CD14-positive monocyte (primary cell): Measurements from ENCODE around the gene LRWD1. TPM values are rescaled to one million over a fixed set of nuclear protein-coding genes. Genes with fewer than 3 reads are reported as not detected.
A peak's percentile ranks its signal among the peaks of the same experiment; 100 is the strongest.

ENCODE experiments used
- DNase-seq, 3 donors: peaks; one replicate each; pipeline ENCODE4 v3.0.0-alpha.2; 2011 to 2022
- H2AFZ ChIP-seq: 2 replicates; pipeline ENCODE4 v1.6.0; 2012; ENCODE audit warnings: mild to moderate bottlenecking, low read depth, low read length, inconsistent platforms; ENCODE audit not compliant: insufficient read depth, poor library complexity, severe bottlenecking
- H3K27ac ChIP-seq, 2 donors: 1 replicate in 1 of 2; 2 replicates in 1 of 2; pipeline ENCODE4 v1.5.1; 2012 to 2013; ENCODE audit warnings: low read length in 2 of 2, control low read depth in 1 of 2, inconsistent platforms in 1 of 2, low read depth in 1 of 2, mild to moderate bottlenecking in 1 of 2
- H3K27me3 ChIP-seq, 2 donors: one replicate each; pipeline versions ENCODE4 v1.6.0 to v1.6.1; 2011 to 2013; ENCODE audit warnings: low read length in 2 of 2; ENCODE audit not compliant: control insufficient read depth in 2 of 2, insufficient read depth in 2 of 2
- H3K36me3 ChIP-seq, 2 donors: replicated peaks in 1 of 2; 1 replicate in 1 of 2; 2 replicates in 1 of 2; pipeline versions ENCODE4 v1.5.1 to v1.6.1; 2012 to 2013; ENCODE audit warnings: low read length in 2 of 2, control low read depth in 1 of 2, inconsistent platforms in 1 of 2, mild to moderate bottlenecking in 1 of 2; ENCODE audit not compliant: insufficient read depth in 2 of 2, control insufficient read depth in 1 of 2
- H3K4me1 ChIP-seq, 2 donors: 1 replicate in 1 of 2; 2 replicates in 1 of 2; pipeline versions ENCODE4 v1.5.1 to v1.6.1; 2012 to 2013; ENCODE audit warnings: low read length in 2 of 2, control low read depth in 1 of 2, inconsistent platforms in 1 of 2, mild to moderate bottlenecking in 1 of 2, moderate library complexity in 1 of 2; ENCODE audit not compliant: insufficient read depth in 2 of 2, control insufficient read depth in 1 of 2
- H3K4me2 ChIP-seq: replicated peaks from 2 replicates; pipeline ENCODE3; 2012; ENCODE audit warnings: low read length, moderate library complexity, mild to moderate bottlenecking; ENCODE audit not compliant: poor library complexity, severe bottlenecking; ENCODE audit errors: extremely low read depth
- H3K4me3 ChIP-seq, 3 experiments: fragments of 200-600 bp in 1 of 3; sonication (generic) in 1 of 3; replicated peaks in 1 of 3; 1 replicate in 2 of 3; 2 replicates in 1 of 3; pipeline ENCODE4 v1.5.1; 2011 to 2013; ENCODE audit warnings: low read length in 3 of 3, mild to moderate bottlenecking in 3 of 3, control low read depth in 2 of 3, low read depth in 2 of 3, inconsistent platforms in 1 of 3, moderate library complexity in 1 of 3
- H3K79me2 ChIP-seq: 2 replicates; pipeline ENCODE4 v1.6.0; 2012; ENCODE audit warnings: mild to moderate bottlenecking, control low read depth, inconsistent platforms, low read length, moderate library complexity; ENCODE audit not compliant: insufficient read depth
- H3K9ac ChIP-seq: 2 replicates; pipeline ENCODE4 v1.6.0; 2017; ENCODE audit warnings: low read length, mild to moderate bottlenecking; ENCODE audit not compliant: insufficient read depth, poor library complexity, severe bottlenecking
- H3K9me3 ChIP-seq, 2 donors: replicated peaks in 1 of 2; 1 replicate in 1 of 2; 2 replicates in 1 of 2; pipeline versions ENCODE4 v1.5.1 to v1.6.1; 2012 to 2013; ENCODE audit warnings: low read length in 2 of 2, control low read depth in 1 of 2; ENCODE audit not compliant: control insufficient read depth in 1 of 2, insufficient read depth in 1 of 2
- H4K20me1 ChIP-seq: 2 replicates; pipeline ENCODE4 v1.6.0; 2012; ENCODE audit warnings: mild to moderate bottlenecking, low read length, control low read depth, moderate library complexity; ENCODE audit not compliant: insufficient read depth
- H3K27ac Mint-ChIP-seq, 7 donors: one replicate each; pipeline ENCODE4 v1.8.0; 2020; ENCODE audit warnings: mild to moderate bottlenecking in 7 of 7, mixed read lengths in 7 of 7, moderate library complexity in 6 of 7, inconsistent platforms in 2 of 7
- H3K27me3 Mint-ChIP-seq, 3 donors: one replicate each; pipeline ENCODE4 v1.8.0; 2021 to 2022; ENCODE audit warnings: low read depth in 3 of 3, mild to moderate bottlenecking in 3 of 3, mixed read lengths in 3 of 3, moderate library complexity in 3 of 3, inconsistent platforms in 1 of 3
- H3K36me3 Mint-ChIP-seq, 2 donors: one replicate each; pipeline ENCODE4 v1.8.0; 2020; ENCODE audit warnings: mixed read lengths in 2 of 2, inconsistent platforms in 1 of 2, mild to moderate bottlenecking in 1 of 2
- H3K4me1 Mint-ChIP-seq: one replicate; pipeline ENCODE4 v1.8.0; 2020; ENCODE audit warnings: mild to moderate bottlenecking, mixed read lengths
- H3K4me3 Mint-ChIP-seq, 2 donors: one replicate each; pipeline ENCODE4 v1.8.0; 2020; ENCODE audit warnings: mild to moderate bottlenecking in 2 of 2, mixed read lengths in 2 of 2, moderate library complexity in 1 of 2
- H3K9me3 Mint-ChIP-seq, 7 donors: one replicate each; pipeline ENCODE4 v1.8.0; 2020 to 2022; ENCODE audit warnings: mixed read lengths in 7 of 7, mild to moderate bottlenecking in 6 of 7, moderate library complexity in 6 of 7, inconsistent platforms in 2 of 7
- CTCF ChIP-seq: fragments of 200-600 bp; IDR thresholded peaks from one replicate; pipeline ENCODE4 v1.8.0; 2022; ENCODE audit warnings: antibody characterized with exemption, mild to moderate bottlenecking
- WGBS: methylation state at CpG from one replicate; pipeline ENCODE4 v1.1.5; 2013; ENCODE audit warnings: missing lambda C conversion rate; ENCODE audit not compliant: insufficient coverage; 5-methylcytosine and 5-hydroxymethylcytosine counted together
- intact Hi-C, 2 donors: fragments of 100-400 bp; cut with micrococcal nuclease; formaldehyde crosslinking; loops; one replicate each; pipeline versions ENCODE4 v1.15.0 to v1.15.1; 2023
- polyA plus RNA-seq, 3 donors: library from polyadenylated mRNA; depleted of rRNA in 1 of 3; unstranded in 2 of 3; stranded (reverse) in 1 of 3; fragments of 300-500 nt in 2 of 3; fragments of >200 nt in 1 of 3; fragmentation: Illumina TruSeq in 2 of 3; gene quantifications; 1 replicate in 2 of 3; 2 replicates in 1 of 3; pipeline ENCODE4 v1.2.3, GENCODE V29; 2012 to 2021

The LRWD1 gene
- polyA plus RNA-seq, 3 donors: 5.4 to 10.7 (median 6.1) TPM

GRCh38 chr7:102425639-102426267 is 39.0 kb upstream of the LRWD1 start:
- peaks cover 25 to 34% of the 10 kb centered on the region in 2 donors for H3K36me3 Mint-ChIP-seq

More at GRCh38 chr7:102425639-102426267, 39.0 kb upstream of the LRWD1 start:
- WGBS: 8% methylated on average over 25 of the region's 25 CpGs
- Histone ChIP-seq H3K27me3 (no peaks in the 10 kb centered on the region), H4K20me1 (no peaks in the 10 kb centered on the region), H3K9ac (peak overlapping the region; percentile 94), H3K4me2 (peak overlapping the region; percentile 57), H3K79me2 (peaks cover 5% of the 10 kb centered on the region), H3K4me3 (peak overlapping the region in 2 of 3 experiments; percentile 11 to 56), H3K36me3 (no peaks in the 10 kb centered on the region), H3K9me3 (no peaks in the 10 kb centered on the region), H3K4me1 (peaks cover 73 to 79% of the 10 kb centered on the region in 2 donors), H2AFZ (peak overlapping the region; percentile 44), H3K27ac (peak overlapping the region; percentile 98 to 100)
- peak; percentile 93 to 98 (median 93) for DNase-seq
- Mint-ChIP-seq H3K27me3 (peaks cover 0 to 5% (median 0%) of the 10 kb centered on the region in 3 donors), H3K9me3 (peaks cover 0 to 2% (median 0%) of the 10 kb centered on the region in 7 donors), H3K4me1 (peaks cover 72% of the 10 kb centered on the region), H3K27ac (peak overlapping the region; percentile 100), H3K4me3 (peak overlapping the region; percentile 73 to 85)
- intact Hi-C loops: no loop called here
- TF ChIP-seq CTCF: no peak
